HG03095 (cell line): Measurements from ENCODE around the gene PKN3.

Experiments used
- ATAC-seq: cut with Tn5 transposase; IDR thresholded peaks from one replicate; pipeline ENCODE4 v1.9.1; 2021; ENCODE audit warnings: moderate library complexity; ENCODE audit not compliant: unreplicated experiment

PKN3 gene

GRCh38 chr9:128715436-128715750, 13.1 kb downstream of the PKN3 start:
- ATAC-seq = no peak

- no peak for ATAC-seq
Observed at GRCh38 chr9:128716581-128717254, 14.4 kb downstream of the PKN3 start.

- no peak for ATAC-seq
Observed at GRCh38 chr9:128718047-128718446, 15.7 kb downstream of the PKN3 start.

DNA sequence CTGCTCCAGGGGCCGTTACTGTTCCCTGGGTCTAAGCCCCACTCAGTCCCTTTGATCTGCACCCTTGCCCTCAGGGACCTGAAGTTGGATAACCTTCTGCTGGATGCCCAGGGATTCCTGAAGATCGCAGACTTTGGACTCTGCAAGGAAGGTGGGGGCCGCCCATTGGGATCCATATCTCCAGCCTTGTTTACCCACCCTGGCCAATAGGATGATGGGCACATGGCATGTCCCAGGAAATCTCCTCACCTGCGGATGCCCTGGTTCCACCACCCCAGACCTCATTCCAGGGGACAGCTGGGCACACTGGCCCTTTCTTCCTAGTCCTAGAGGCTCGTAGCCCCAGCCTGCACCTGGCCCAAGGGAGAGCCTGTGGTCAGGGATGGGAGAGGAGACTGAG, 16.2 kb downstream of the PKN3 start:
- no peak for ATAC-seq

DNA sequence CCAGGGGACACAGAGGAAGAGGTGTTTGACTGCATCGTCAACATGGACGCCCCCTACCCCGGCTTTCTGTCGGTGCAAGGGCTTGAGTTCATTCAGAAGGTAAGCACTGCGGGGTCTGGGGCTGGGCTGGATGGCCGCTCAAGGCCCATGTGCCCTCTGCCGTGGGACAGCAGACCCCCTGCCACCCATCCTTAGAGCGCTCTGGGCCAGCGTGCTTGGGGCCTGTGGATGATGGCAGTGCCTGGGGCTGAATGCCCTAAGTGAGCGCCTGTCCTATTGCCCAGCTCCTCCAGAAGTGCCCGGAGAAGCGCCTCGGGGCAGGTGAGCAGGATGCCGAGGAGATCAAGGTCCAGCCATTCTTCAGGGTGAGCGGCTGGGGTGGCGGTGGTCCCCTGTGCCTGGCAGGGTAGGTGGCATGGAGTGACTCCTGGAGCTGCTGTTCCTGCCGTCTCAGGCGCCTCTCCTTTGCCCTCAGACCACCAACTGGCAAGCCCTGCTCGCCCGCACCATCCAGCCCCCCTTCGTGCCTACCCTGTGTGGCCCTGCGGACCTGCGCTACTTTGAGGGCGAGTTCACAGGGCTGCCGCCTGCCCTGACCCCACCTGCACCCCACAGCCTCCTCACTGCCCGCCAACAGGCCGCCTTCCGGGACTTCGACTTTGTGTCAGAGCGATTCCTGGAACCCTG, 17.8 kb downstream of the PKN3 start:
- no peak for ATAC-seq

DNA sequence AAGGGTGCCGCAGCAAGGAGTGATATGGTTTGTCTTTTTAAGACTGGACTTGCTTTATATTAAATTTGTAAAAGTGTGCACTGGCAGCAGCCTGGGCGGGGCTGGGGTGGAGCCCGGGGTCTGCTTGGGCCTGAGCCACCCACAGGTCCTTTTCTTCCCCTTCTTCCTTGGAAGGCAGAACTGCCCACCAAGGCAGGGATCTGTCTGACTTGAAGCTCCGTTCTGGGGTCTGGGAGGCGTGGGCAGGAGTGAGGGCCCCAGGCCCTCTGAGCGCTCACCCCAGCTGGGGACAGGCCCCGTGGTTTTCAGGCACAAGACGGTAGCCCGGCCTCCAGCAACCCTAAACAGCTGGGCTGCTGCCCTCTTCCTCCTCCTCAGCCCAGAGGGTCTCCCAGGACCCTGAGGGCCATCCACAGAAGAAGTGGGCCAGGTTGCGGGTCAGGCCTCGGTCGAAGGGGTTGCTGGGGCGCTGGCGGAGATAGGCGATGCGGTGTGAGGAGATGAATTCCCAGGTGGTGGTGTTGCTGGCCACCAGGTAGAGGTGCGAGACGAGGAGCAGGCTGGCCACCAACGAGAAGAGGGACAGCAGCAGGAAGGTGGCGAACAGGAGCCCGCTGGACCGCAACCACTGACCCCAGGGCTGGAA, 18.7 kb downstream of the PKN3 start:
- ATAC-seq = no peak

DNA sequence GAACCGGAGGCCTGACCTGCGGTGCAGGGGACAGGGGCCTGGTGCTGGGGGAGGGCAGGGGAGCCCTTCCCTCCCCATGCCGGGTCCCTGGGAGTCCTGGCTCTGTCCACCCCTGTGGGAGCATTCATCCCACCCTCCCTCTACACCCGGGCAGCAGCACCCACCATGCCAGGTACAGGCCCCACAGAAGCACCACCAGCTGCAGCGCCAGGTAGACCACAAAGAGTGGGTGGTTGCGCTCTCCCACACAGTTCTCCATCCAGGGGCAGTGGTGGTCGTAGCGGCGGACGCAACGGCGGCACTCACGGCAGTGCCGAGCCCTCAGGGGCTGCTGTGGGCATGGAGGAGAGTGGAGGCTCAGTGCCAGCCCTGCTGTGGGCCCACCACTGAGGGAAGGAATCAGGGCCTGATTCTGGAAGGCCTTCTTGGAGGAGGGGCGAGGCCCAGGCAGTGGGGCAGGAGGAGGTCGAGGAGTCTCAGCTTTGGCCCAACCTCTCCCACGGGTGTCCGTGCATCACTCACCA, 19.2 kb downstream of the PKN3 start:
- ATAC-seq = no peak

GRCh38 chr9:128722380-128723351, 20.4 kb downstream of the PKN3 start:
- ATAC-seq = no peak

DNA sequence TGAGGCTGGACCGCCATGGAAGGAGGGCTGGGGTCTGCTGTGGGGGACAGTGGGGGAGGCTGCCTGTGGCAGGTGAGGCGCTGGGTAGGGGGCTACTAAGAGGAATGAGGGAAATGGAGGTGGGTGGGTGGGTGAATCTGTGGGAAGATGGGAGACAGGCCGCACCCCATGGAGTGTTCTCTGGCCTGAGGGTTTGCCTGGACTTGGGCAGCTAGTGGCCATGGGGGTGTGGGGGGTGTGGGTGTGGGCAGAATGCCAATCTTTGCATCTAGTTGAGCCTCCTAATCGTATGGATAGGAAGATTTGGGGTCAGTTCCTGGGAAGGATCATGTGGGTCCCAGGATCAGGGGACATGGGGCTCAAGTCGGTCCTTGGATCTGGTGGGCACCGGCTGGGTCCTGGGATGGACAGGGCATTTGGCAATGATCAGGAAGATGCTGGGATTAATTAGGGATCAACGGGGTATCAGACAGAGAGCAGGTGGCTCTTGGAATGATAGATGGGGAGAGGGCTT, 21.1 kb downstream of the PKN3 start:
- no peak for ATAC-seq

GRCh38 chr9:128723866-128724743, 21.8 kb downstream of the PKN3 start, which contains the start of gene ZDHHC12:
Gene ZDHHC12, minus strand, starts transcription at chr9:128724127. Its CDS starts 34 bp downstream, at chr9:128724093.
- peak; percentile 89 for ATAC-seq

GRCh38 chr9:128724744-128725211, 22.5 kb downstream of the PKN3 start:
- ATAC-seq = peak; percentile 14

- no peak for ATAC-seq
Observed at GRCh38 chr9:128727640-128728248, 25.4 kb downstream of the PKN3 start.

- no peak for ATAC-seq
Observed at GRCh38 chr9:128728298-128728697, 26.0 kb downstream of the PKN3 start.

GRCh38 chr9:128729302-128729701, 27.0 kb downstream of the PKN3 start:
- no peak for ATAC-seq

- no peak for ATAC-seq
Observed at GRCh38 chr9:128729766-128730517, 27.6 kb downstream of the PKN3 start.

DNA sequence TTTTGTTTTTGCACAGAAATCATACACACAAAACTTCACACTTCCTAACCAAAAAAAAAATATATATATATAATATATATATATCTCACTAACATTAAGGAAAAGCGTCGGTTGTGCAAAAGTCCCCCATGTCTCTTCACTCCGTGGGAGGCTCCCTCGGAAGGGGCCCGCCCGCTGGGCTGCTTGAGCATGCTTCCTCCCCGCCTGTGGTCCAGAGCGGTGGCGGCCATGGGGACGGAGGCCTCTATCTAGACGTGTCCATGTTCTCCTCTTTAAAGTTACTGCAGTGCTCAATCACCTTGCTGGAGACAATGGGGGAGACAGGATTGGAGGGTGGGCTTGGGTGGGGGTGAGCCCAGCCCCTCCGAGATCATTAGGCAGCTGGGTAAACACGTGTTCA, 28.8 kb downstream of the PKN3 start:
- no peak for ATAC-seq

DNA sequence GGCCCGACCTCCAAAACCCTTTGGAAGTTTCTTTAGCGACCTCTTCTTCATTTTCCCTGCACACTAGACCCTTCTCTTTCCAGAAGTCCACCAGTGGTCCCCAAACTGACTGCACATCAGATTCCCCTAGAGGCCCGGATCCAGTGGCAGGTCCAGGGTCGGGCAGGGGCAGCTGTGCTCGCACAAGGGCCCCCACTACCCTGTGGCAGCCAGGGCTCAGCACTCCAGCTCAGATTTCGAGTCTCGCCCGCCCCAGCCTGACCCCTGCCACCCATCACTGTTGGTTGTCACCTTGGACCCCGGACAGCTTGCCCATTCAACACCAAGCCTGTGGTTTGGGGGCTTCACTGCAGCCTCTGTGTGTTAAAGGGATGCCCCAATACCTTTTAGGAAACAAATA, 29.4 kb downstream of the PKN3 start:
- ATAC-seq = no peak

GRCh38 chr9:128732576-128732975, 30.3 kb downstream of the PKN3 start:
- ATAC-seq = no peak
